Subcutaneous abdominal adipose tissue (tissue), 5 donors: Measurements from ENCODE around the gene SPINDOC.

Source experiments
- H3K27ac ChIP-seq: one replicate; pipeline ENCODE4 v1.7.0; 2013; ENCODE audit warnings: low read depth, mild to moderate bottlenecking, inconsistent platforms, low read length, moderate library complexity
- H3K27me3 ChIP-seq, 5 donors: one replicate each; pipeline ENCODE4 v1.7.0; 2013; ENCODE audit warnings: low read length in 5 of 5, inconsistent platforms in 1 of 5; ENCODE audit not compliant: control insufficient read depth in 5 of 5, insufficient read depth in 4 of 5
- H3K36me3 ChIP-seq, 5 donors: one replicate each; pipeline ENCODE4 v1.7.0; 2013; ENCODE audit warnings: low read length in 5 of 5; ENCODE audit not compliant: control insufficient read depth in 5 of 5, insufficient read depth in 5 of 5
- H3K4me1 ChIP-seq, 5 donors: one replicate each; pipeline ENCODE4 v1.7.0; 2013; ENCODE audit warnings: low read length in 5 of 5, mild to moderate bottlenecking in 3 of 5, moderate library complexity in 1 of 5; ENCODE audit not compliant: control insufficient read depth in 5 of 5, insufficient read depth in 5 of 5
- H3K4me3 ChIP-seq, 5 donors: one replicate each; pipeline ENCODE4 v1.7.0; 2013; ENCODE audit warnings: low read length in 5 of 5, low read depth in 1 of 5
- H3K9ac ChIP-seq, 5 donors: one replicate each; pipeline ENCODE4 v1.7.0; 2013; ENCODE audit warnings: low read length in 5 of 5, mild to moderate bottlenecking in 4 of 5, moderate library complexity in 3 of 5
- H3K9me3 ChIP-seq, 5 donors: one replicate each; pipeline ENCODE4 v1.7.0; 2013; ENCODE audit warnings: low read length in 5 of 5; ENCODE audit not compliant: control insufficient read depth in 5 of 5
- donor health status: healthy.
- donor health status: healthy.
- donor health status: healthy.
- donor health status: healthy.
- donor health status: healthy.

SPINDOC gene

GRCh38 chr11:63839508-63840355 is 26.5 kb downstream of the SPINDOC start:
- peaks cover 12 to 85% (median 69%) of the 10 kb centered on the region in 5 donors for H3K4me1 ChIP-seq

GRCh38 chr11:63840356-63841060 is 27.3 kb downstream of the SPINDOC start:
- peak overlapping the region; percentile 86 to 99 (median 96) for H3K9ac ChIP-seq
- peak overlapping the region; percentile 77 to 93 (median 89) for H3K4me3 ChIP-seq
- H3K36me3 ChIP-seq, result peaks cover 0 to 10% (median 5%) of the 10 kb centered on the region in 5 donors
- no peaks in the 10 kb centered on the region for H3K27me3 ChIP-seq
- peak overlapping the region; percentile 75 for H3K27ac ChIP-seq
- H3K9me3 ChIP-seq, result no peaks in the 10 kb centered on the region
- H3K4me1 ChIP-seq, result peaks cover 12 to 85% (median 70%) of the 10 kb centered on the region in 5 donors

More at GRCh38 chr11:63839508-63840355, 26.5 kb downstream of the SPINDOC start:
- peak overlapping the region; percentile 77 to 93 (median 89) for H3K4me3 ChIP-seq
- H3K9me3 ChIP-seq, result no peaks in the 10 kb centered on the region
- H3K36me3 ChIP-seq, result peaks cover 0 to 10% (median 5%) of the 10 kb centered on the region in 5 donors
- H3K9ac ChIP-seq, result peak overlapping the region; percentile 73 to 99 (median 96)
- H3K27ac ChIP-seq, result peak overlapping the region; percentile 75
- no peaks in the 10 kb centered on the region for H3K27me3 ChIP-seq

GRCh38 chr11:63841554-63841953 is 28.3 kb downstream of the SPINDOC start:
- peak overlapping the region; percentile 75 for H3K27ac ChIP-seq
- H3K27me3 ChIP-seq, result no peaks in the 10 kb centered on the region
- H3K4me3 ChIP-seq, result peak overlapping the region in 4 of 5 donors; percentile 25 to 93 (median 83)
- peak overlapping the region; percentile 33 to 99 (median 86) for H3K9ac ChIP-seq
- H3K4me1 ChIP-seq, result peaks cover 12 to 77% (median 67%) of the 10 kb centered on the region in 5 donors
- H3K36me3 ChIP-seq, result peaks cover 0 to 10% (median 5%) of the 10 kb centered on the region in 5 donors
- H3K9me3 ChIP-seq, result no peaks in the 10 kb centered on the region

GRCh38 chr11:63843041-63843440 is 29.8 kb downstream of the SPINDOC start:
- Histone ChIP-seq H3K4me3 (no peak overlapping the region), H3K9me3 (no peaks in the 10 kb centered on the region), H3K27me3 (no peaks in the 10 kb centered on the region), H3K9ac (peak overlapping the region in 1 of 5 donors; percentile 59), H3K36me3 (peaks cover 0 to 10% (median 5%) of the 10 kb centered on the region in 5 donors), H3K4me1 (peaks cover 9 to 78% (median 69%) of the 10 kb centered on the region in 5 donors), H3K27ac (peak overlapping the region; percentile 62)

- no peaks in the 10 kb centered on the region for H3K9me3 ChIP-seq
- H3K9ac ChIP-seq, result peak overlapping the region in 1 of 5 donors; percentile 35
- H3K27ac ChIP-seq, result peak overlapping the region; percentile 55
- peaks cover 7 to 69% (median 60%) of the 10 kb centered on the region in 5 donors for H3K4me1 ChIP-seq
- H3K27me3 ChIP-seq, result no peaks in the 10 kb centered on the region
- no peak overlapping the region for H3K4me3 ChIP-seq
- H3K36me3 ChIP-seq, result peaks cover 0 to 10% (median 5%) of the 10 kb centered on the region in 5 donors
Measured at GRCh38 chr11:63844836-63845235, 31.6 kb downstream of the SPINDOC start.

GRCh38 chr11:63845303-63845702 is 32.0 kb downstream of the SPINDOC start:
- no peaks in the 10 kb centered on the region for H3K9me3 ChIP-seq
- H3K27ac ChIP-seq, result peak overlapping the region; percentile 55
- H3K4me3 ChIP-seq, result no peak overlapping the region
- no peaks in the 10 kb centered on the region for H3K27me3 ChIP-seq
- peak overlapping the region in 2 of 5 donors; percentile 28 to 35 for H3K9ac ChIP-seq
- H3K4me1 ChIP-seq, result peaks cover 5 to 64% (median 56%) of the 10 kb centered on the region in 5 donors
- peaks cover 0 to 10% (median 5%) of the 10 kb centered on the region in 5 donors for H3K36me3 ChIP-seq

- H3K36me3 ChIP-seq, result peaks cover 0 to 10% (median 5%) of the 10 kb centered on the region in 5 donors
- no peak overlapping the region for H3K4me3 ChIP-seq
- peaks cover under 1 to 63% (median 53%) of the 10 kb centered on the region in 5 donors for H3K4me1 ChIP-seq
- H3K9ac ChIP-seq, result no peak overlapping the region
- H3K9me3 ChIP-seq, result no peaks in the 10 kb centered on the region
- H3K27me3 ChIP-seq, result no peaks in the 10 kb centered on the region
- no peak overlapping the region for H3K27ac ChIP-seq
Measured at GRCh38 chr11:63845911-63846310, 32.7 kb downstream of the SPINDOC start.

- H3K4me1 ChIP-seq, result peaks cover 5 to 62% (median 50%) of the 10 kb centered on the region in 5 donors
- H3K27me3 ChIP-seq, result no peaks in the 10 kb centered on the region
- peak overlapping the region in 2 of 5 donors; percentile 5 to 26 for H3K9ac ChIP-seq
Measured at GRCh38 chr11:63846897-63847296, 33.6 kb downstream of the SPINDOC start.

GRCh38 chr11:63847363-63847762 is 34.1 kb downstream of the SPINDOC start:
- H3K36me3 ChIP-seq, result peaks cover 0 to 5% (median 5%) of the 10 kb centered on the region in 5 donors
- no peak overlapping the region for H3K27ac ChIP-seq
- H3K9me3 ChIP-seq, result no peaks in the 10 kb centered on the region
- peak overlapping the region in 3 of 5 donors; percentile 5 to 41 (median 26) for H3K9ac ChIP-seq
- peaks cover 7 to 59% (median 49%) of the 10 kb centered on the region in 5 donors for H3K4me1 ChIP-seq
- no peak overlapping the region for H3K4me3 ChIP-seq
- no peaks in the 10 kb centered on the region for H3K27me3 ChIP-seq

More at GRCh38 chr11:63846897-63847296, 33.6 kb downstream of the SPINDOC start:
- H3K27ac ChIP-seq, result no peak overlapping the region
- peaks cover 0 to 6% (median 5%) of the 10 kb centered on the region in 5 donors for H3K36me3 ChIP-seq
- no peak overlapping the region for H3K4me3 ChIP-seq
- H3K9me3 ChIP-seq, result no peaks in the 10 kb centered on the region
